GM12875 (cell line): Measurements from ENCODE around the gene PGAM5.

Source experiments
- H3K4me3 ChIP-seq: one replicate; pipeline ENCODE4 v1.5.1; 2011; ENCODE audit warnings: low read depth, low read length, control low read depth
- TF ChIP-seq, protein P1 (sequence below): IDR thresholded peaks from 2 replicates; pipeline ENCODE4 v1.5.1; 2011; ENCODE audit warnings: low read depth, mild to moderate bottlenecking, control low read depth, inconsistent platforms, low read length, moderate library complexity, borderline replicate concordance; ENCODE audit not compliant: insufficient read depth

Gene PGAM5

DNA sequence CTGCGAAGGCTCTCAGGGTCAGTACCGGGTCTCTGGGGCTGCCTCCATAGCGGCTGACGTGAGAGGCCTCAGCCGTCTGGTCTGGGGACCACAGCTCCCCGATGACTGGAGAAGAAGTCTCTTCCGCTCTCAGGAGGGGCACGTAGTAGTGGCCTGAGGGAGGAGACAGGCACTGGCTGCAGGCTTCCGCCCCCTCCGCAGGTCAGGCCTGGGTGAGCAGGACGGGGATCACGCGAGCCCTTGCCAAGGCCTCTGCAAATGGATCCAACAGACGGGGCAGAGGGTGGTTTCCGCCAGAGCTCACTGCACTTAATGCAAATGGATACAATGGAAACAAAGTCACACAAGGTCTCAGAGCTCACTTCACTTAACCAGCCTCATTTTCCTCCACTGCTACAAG, 26.3 kb downstream of the PGAM5 start:
- no peak overlapping the region for H3K4me3 ChIP-seq
- TF ChIP-seq, protein P1, sequence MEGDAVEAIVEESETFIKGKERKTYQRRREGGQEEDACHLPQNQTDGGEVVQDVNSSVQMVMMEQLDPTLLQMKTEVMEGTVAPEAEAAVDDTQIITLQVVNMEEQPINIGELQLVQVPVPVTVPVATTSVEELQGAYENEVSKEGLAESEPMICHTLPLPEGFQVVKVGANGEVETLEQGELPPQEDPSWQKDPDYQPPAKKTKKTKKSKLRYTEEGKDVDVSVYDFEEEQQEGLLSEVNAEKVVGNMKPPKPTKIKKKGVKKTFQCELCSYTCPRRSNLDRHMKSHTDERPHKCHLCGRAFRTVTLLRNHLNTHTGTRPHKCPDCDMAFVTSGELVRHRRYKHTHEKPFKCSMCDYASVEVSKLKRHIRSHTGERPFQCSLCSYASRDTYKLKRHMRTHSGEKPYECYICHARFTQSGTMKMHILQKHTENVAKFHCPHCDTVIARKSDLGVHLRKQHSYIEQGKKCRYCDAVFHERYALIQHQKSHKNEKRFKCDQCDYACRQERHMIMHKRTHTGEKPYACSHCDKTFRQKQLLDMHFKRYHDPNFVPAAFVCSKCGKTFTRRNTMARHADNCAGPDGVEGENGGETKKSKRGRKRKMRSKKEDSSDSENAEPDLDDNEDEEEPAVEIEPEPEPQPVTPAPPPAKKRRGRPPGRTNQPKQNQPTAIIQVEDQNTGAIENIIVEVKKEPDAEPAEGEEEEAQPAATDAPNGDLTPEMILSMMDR, result no peak

DNA sequence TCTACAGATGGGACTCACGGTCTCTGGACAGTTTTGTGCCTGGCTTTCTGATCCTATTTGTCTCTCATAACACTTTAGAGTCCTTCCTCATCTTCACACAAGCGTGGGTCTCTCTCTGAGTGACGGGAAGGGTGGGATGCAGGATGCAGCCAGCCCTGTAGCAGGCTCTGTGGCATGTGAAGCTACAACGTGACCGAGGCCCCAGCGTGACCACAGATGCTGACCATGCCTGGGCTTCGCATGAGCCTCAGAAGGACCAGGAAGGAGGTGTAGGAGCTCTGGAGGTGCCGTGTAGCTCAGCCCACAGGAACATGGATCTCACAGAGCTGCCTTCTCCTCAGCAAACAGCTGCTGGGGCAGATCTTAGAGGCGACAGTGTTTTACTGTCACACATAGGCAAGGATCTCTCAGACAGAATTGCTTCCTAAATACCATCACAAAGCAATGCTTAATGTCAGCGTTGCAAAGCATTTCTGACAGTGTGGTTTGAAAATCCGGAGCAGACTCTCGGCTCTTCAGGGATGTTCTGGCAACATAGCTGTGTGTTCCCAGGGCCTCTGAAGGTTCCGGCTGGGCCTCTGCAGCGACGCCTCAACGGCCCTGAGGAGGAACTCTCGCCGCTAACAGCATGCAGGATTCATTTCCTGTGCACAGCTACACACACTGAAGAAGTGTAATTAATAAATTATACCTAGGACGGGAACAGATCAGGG, 29.1 kb downstream of the PGAM5 start:
- H3K4me3 ChIP-seq, result no peak overlapping the region
- TF ChIP-seq, protein P1, result no peak

- H3K4me3 ChIP-seq, result no peak overlapping the region
- TF ChIP-seq, protein P1, result no peak
These were observed 29.6 kb downstream of the PGAM5 start for GRCh38 chr12:132740313-132740646.

- TF ChIP-seq, protein P1, result no peak
- no peak overlapping the region for H3K4me3 ChIP-seq
These were observed 30.0 kb downstream of the PGAM5 start for GRCh38 chr12:132740652-132741051.

- no peak overlapping the region for H3K4me3 ChIP-seq
- TF ChIP-seq, protein P1, result no peak
These were observed 31.0 kb downstream of the PGAM5 start for GRCh38 chr12:132741620-132742019.

- TF ChIP-seq, protein P1, result no peak
- no peak overlapping the region for H3K4me3 ChIP-seq
These were observed 33.2 kb downstream of the PGAM5 start for GRCh38 chr12:132743831-132744230.

- TF ChIP-seq, protein P1, result no peak
- no peak overlapping the region for H3K4me3 ChIP-seq
These were observed 36.0 kb downstream of the PGAM5 start for GRCh38 chr12:132746613-132747012.
